T-helper 1 cell (primary cell): ENCODE data around the gene APOA5.
"Not testable (repeated sequence)": the region's sequence is repeated elsewhere in the genome, so short reads cannot be mapped to it uniquely, and the experiment has no call there.

Source experiments
- DNase-seq, 5 donors: peaks; one replicate each; pipeline ENCODE4 v3.0.0-alpha.2; 2012 to 2020

The APOA5 gene

GRCh38 chr11:116827461-116827860 is 35.8 kb upstream of the APOA5 start:
- no peak for DNase-seq

GRCh38 chr11:116826751-116827431 is 35.2 kb upstream of the APOA5 start:
- no peak for DNase-seq

- DNase-seq: no peak
Measured at GRCh38 chr11:116825854-116826750, 34.4 kb upstream of the APOA5 start.

GRCh38 chr11:116825434-116825833 is 33.8 kb upstream of the APOA5 start:
- DNase-seq: no peak

GRCh38 chr11:116823031-116823843 is 31.6 kb upstream of the APOA5 start, which contains the start of gene APOA4:
Gene APOA4 (minus strand): TSS chr11:116823304. CDS start chr11:116823191, 113 bp downstream.
- DNase-seq: no peak

GRCh38 chr11:116822575-116822974 is 30.9 kb upstream of the APOA5 start:
- no peak for DNase-seq

GRCh38 chr11:116821050-116821918 is 29.6 kb upstream of the APOA5 start:
- no peak for DNase-seq

- DNase-seq: no peak
Measured at GRCh38 chr11:116819049-116819448, 27.4 kb upstream of the APOA5 start.

GRCh38 chr11:116814502-116814901 is 22.8 kb upstream of the APOA5 start:
- no peak for DNase-seq

GRCh38 chr11:116813781-116814471 is 22.2 kb upstream of the APOA5 start:
- no peak for DNase-seq

GRCh38 chr11:116813170-116813569 is 21.5 kb upstream of the APOA5 start:
- no peak for DNase-seq

GRCh38 chr11:116812109-116812508 is 20.4 kb upstream of the APOA5 start:
- no peak for DNase-seq

- no peak for DNase-seq
Measured at GRCh38 chr11:116811194-116811593, 19.5 kb upstream of the APOA5 start.

GRCh38 chr11:116808262-116809175 is 16.8 kb upstream of the APOA5 start:
- DNase-seq: no peak

GRCh38 chr11:116807601-116808261 is 16.1 kb upstream of the APOA5 start:
- no peak for DNase-seq

GRCh38 chr11:116804001-116804400 is 12.3 kb upstream of the APOA5 start:
- no peak for DNase-seq

GRCh38 chr11:116801662-116802061 is 10.0 kb upstream of the APOA5 start:
- DNase-seq: not testable (repeated sequence)

- no peak for DNase-seq
Measured at GRCh38 chr11:116800610-116801009, 8.9 kb upstream of the APOA5 start.

GRCh38 chr11:116798368-116798767 is 6.7 kb upstream of the APOA5 start:
- DNase-seq: no peak

GRCh38 chr11:116797816-116798215 is 6.1 kb upstream of the APOA5 start:
- no peak for DNase-seq
